AG04449 (cell line): Measurements from ENCODE around the gene MED1.

ENCODE experiments used
- CTCF ChIA-PET: fragments of 350-600 bp; formaldehyde crosslinking; extraction: SDS; loops from one replicate; lab custom pipeline; 2021; ENCODE audit warnings: antibody characterized with exemption; lab: Yijun Ruan, JAX
- POLR2A ChIA-PET: fragments of 400-600, 350-600 bp; formaldehyde crosslinking; extraction: SDS; loops from one replicate; lab custom pipeline; 2020; ENCODE audit warnings: antibody characterized with exemption, inconsistent platforms; lab: Yijun Ruan, JAX
- DNase-seq: peaks from one replicate; pipeline ENCODE4 v3.0.0-alpha.2; 2010; ENCODE audit warnings: low read depth, low spot score
- H3K4me3 ChIP-seq: 2 replicates; pipeline ENCODE4 v1.5.1; 2011; ENCODE audit warnings: low read depth, mild to moderate bottlenecking, control low read depth, low read length
- CTCF ChIP-seq: IDR thresholded peaks from one replicate; pipeline ENCODE4 v1.5.1; 2011; ENCODE audit warnings: mild to moderate bottlenecking, moderate library complexity, low read length, control low read depth, inconsistent platforms; ENCODE audit not compliant: insufficient read depth; ENCODE audit errors: missing control alignments

The MED1 gene

GRCh38 chr17:39429600-39429999 lies 21.5 kb downstream of the MED1 start:
- no peak for DNase-seq
- ChIA-PET POLR2A (no interaction called here), CTCF (interaction anchor here (0.7 to 1.8 kb wide), 3 partner anchors 12 to 192 kb away, joined by 3 to 5 read pairs (median 3); no protein-coding TSS in a partner anchor)
- H3K4me3 ChIP-seq = no peak overlapping the region
- no peak for TF ChIP-seq CTCF

DNA sequence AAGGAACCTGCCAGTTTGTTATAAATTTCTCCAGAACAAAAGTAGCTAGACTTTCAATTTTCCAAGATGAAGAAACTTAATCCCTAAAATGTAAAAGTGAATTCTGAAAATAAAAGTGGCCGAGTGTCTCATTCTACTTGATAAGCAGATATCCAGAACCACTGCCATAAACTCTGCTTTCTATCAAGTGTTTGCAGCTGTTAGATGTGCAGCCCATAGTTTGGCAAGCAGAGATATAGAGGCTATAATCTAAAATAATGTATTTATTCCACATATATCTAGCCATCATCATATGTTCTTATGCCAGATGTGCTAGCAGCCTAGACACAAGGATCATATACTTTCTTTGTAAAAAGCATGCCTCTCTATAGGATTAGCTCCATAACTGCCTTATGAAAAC lies 34.9 kb downstream of the MED1 start:
- POLR2A ChIA-PET = no interaction called here
- TF ChIP-seq CTCF = no peak
- no peak overlapping the region for H3K4me3 ChIP-seq
- CTCF ChIA-PET = interaction anchor here (0.7 kb wide), 1 partner anchor 135 kb away, joined by 3 read pairs; no protein-coding TSS in a partner anchor
- DNase-seq = no peak

GRCh38 chr17:39410279-39410678 lies 40.8 kb downstream of the MED1 start:
- no peak overlapping the region for H3K4me3 ChIP-seq
- no peak for TF ChIP-seq CTCF
- CTCF ChIA-PET = interaction anchor here (1.5 kb wide), 1 partner anchor 166 kb away, joined by 3 read pairs; no protein-coding TSS in a partner anchor
- POLR2A ChIA-PET = no interaction called here
- no peak for DNase-seq

- H3K4me3 ChIP-seq = no peak overlapping the region
- no peak for TF ChIP-seq CTCF
- CTCF ChIA-PET = no interaction called here
- POLR2A ChIA-PET = no interaction called here
- no peak for DNase-seq
These were observed 42.7 kb downstream of the MED1 start for GRCh38 chr17:39408360-39408759.

DNA sequence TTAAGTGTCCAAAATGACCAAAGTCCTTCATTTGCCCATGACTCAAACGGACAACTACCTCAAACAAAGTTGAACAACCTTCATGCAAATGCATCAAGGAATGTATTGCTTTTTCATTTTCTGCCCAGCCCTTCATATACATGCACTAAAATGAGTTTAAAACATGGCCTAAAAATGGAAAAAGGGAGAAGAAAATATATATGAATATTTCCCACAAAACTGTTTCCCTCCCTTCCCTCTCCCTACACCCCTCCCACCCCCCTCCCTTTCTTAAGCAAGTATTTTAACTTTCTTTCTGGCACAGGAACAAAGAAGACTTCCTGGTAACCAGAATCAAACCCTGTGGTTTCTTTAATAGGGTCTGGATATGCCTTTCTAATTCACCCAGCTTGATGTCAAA lies 44.1 kb downstream of the MED1 start:
- POLR2A ChIA-PET = no interaction called here
- H3K4me3 ChIP-seq = no peak overlapping the region
- no peak for TF ChIP-seq CTCF
- CTCF ChIA-PET = interaction anchor here (0.8 to 4.2 kb wide), 3 partner anchors 126 to 163 kb away, joined by 3 to 29 read pairs (median 3); no protein-coding TSS in a partner anchor
- DNase-seq = no peak

DNA sequence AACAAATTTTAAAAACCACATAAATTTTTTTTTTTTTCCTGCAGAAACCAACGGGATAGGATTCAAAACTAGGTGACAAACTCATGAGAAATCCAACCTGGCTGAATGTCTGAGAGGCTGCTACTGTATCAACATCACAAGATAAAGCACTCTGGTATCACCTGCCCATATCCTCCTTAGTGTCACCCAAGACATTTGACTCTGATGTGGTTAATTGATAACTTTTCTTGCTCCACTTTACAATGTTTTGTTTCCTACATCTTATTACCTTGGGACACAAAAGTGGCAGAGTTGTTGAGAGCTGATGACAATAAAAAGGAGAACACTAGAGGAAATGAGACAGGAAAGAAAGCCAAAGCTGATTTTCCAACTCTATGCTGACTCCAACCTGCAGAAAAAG lies 45.6 kb downstream of the MED1 start:
- TF ChIP-seq CTCF = no peak
- H3K4me3 ChIP-seq = no peak overlapping the region
- ChIA-PET POLR2A (interaction anchor here (0.8 kb wide), 1 partner anchor 139 kb away, joined by 3 read pairs; no protein-coding TSS in a partner anchor), CTCF (interaction anchor here (0.7 to 4.2 kb wide), 2 partner anchors 125 to 134 kb away, joined by 3 to 29 read pairs; no protein-coding TSS in a partner anchor)
- no peak for DNase-seq
